Mesothelial cell of epicardium (in vitro differentiated cells): ENCODE data around the gene EXOC3L4. TPM values are rescaled to one million over a fixed set of nuclear protein-coding genes. Genes with fewer than 3 reads are reported as not detected.
"Not testable (repeated sequence)": the region's sequence is repeated elsewhere in the genome, so short reads cannot be mapped to it uniquely, and the experiment has no call there.

Experiments used
- DNase-seq, 2 experiments: peaks; one replicate each; pipeline ENCODE4 v3.0.0; 2021; ENCODE audit warnings: low spot score in 2 of 2; ENCODE audit not compliant: unreplicated experiment in 2 of 2
- H3K27ac Mint-ChIP-seq: 2 replicates; pipeline ENCODE4 v1.8.0; 2021; ENCODE audit warnings: mixed read lengths
- H3K27me3 Mint-ChIP-seq: 2 replicates; pipeline ENCODE4 v1.8.0; 2021; ENCODE audit warnings: low read depth, mixed read lengths
- H3K36me3 Mint-ChIP-seq: 2 replicates; pipeline ENCODE4 v1.8.0; 2021; ENCODE audit warnings: mixed read lengths
- H3K4me1 Mint-ChIP-seq: 2 replicates; pipeline ENCODE4 v1.8.0; 2021; ENCODE audit warnings: mixed read lengths
- H3K4me3 Mint-ChIP-seq: 2 replicates; pipeline ENCODE4 v1.8.0; 2021; ENCODE audit warnings: mild to moderate bottlenecking, moderate library complexity, mixed read lengths
- H3K9me3 Mint-ChIP-seq: 2 replicates; pipeline ENCODE4 v1.8.0; 2021; ENCODE audit warnings: mixed read lengths
- total RNA-seq: library from RNA; stranded (reverse); gene quantifications from 3 replicates; pipeline ENCODE4 v1.2.1, GENCODE V29; 2021
- TF ChIP-seq, protein P1 (sequence below): fragments of 200-600 bp; sonication (generic); IDR thresholded peaks from one replicate; pipeline ENCODE4 v1.5.0; 2021; ENCODE audit warnings: antibody characterized with exemption; ENCODE audit not compliant: unreplicated experiment

Gene EXOC3L4
- total RNA-seq, 1 donor from 2014 or later, result not detected

- TF ChIP-seq, protein P1, sequence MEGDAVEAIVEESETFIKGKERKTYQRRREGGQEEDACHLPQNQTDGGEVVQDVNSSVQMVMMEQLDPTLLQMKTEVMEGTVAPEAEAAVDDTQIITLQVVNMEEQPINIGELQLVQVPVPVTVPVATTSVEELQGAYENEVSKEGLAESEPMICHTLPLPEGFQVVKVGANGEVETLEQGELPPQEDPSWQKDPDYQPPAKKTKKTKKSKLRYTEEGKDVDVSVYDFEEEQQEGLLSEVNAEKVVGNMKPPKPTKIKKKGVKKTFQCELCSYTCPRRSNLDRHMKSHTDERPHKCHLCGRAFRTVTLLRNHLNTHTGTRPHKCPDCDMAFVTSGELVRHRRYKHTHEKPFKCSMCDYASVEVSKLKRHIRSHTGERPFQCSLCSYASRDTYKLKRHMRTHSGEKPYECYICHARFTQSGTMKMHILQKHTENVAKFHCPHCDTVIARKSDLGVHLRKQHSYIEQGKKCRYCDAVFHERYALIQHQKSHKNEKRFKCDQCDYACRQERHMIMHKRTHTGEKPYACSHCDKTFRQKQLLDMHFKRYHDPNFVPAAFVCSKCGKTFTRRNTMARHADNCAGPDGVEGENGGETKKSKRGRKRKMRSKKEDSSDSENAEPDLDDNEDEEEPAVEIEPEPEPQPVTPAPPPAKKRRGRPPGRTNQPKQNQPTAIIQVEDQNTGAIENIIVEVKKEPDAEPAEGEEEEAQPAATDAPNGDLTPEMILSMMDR, result no peak
- no peak overlapping the region for H3K27ac Mint-ChIP-seq
- no peak overlapping the region for H3K4me3 Mint-ChIP-seq
- H3K27me3 Mint-ChIP-seq, result peaks cover 3% of the 10 kb centered on the region
- H3K9me3 Mint-ChIP-seq, result no peaks in the 10 kb centered on the region
- DNase-seq, result no peak
- H3K4me1 Mint-ChIP-seq, result peaks cover 6% of the 10 kb centered on the region
- H3K36me3 Mint-ChIP-seq, result no peaks in the 10 kb centered on the region
Observed at GRCh38 chr14:103115845-103116572, 21.5 kb downstream of the EXOC3L4 start.

GRCh38 chr14:103116636-103117035 lies 22.1 kb downstream of the EXOC3L4 start:
- no peak overlapping the region for H3K4me3 Mint-ChIP-seq
- H3K36me3 Mint-ChIP-seq, result no peaks in the 10 kb centered on the region
- no peak overlapping the region for H3K27ac Mint-ChIP-seq
- DNase-seq, result no peak
- peaks cover 3% of the 10 kb centered on the region for H3K27me3 Mint-ChIP-seq
- peaks cover 5% of the 10 kb centered on the region for H3K4me1 Mint-ChIP-seq
- no peaks in the 10 kb centered on the region for H3K9me3 Mint-ChIP-seq
- TF ChIP-seq, protein P1, result no peak

DNA sequence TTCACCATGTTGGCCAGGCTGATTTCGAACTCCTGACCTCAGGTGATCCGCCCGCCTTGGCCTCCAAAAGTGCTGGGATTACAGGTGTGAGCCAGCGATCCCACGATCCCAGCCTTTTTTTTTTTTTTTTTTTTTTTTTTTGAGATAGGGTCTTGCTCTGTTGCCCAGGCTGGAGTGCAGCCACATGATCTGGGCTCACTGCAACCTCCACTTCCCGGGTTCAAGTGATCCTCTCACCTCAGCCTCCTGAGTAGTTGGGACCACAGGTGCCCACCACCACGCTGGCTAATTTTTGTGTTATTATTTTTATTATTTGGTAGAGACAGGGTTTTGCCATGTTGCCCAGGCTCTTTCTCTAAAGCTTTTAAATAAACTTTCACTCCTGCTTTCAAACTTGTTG lies 23.0 kb downstream of the EXOC3L4 start:
- H3K27ac Mint-ChIP-seq, H3K27me3 Mint-ChIP-seq, DNase-seq, H3K4me1 Mint-ChIP-seq, H3K4me3 Mint-ChIP-seq, H3K9me3 Mint-ChIP-seq, H3K36me3 Mint-ChIP-seq: not testable (repeated sequence)

DNA sequence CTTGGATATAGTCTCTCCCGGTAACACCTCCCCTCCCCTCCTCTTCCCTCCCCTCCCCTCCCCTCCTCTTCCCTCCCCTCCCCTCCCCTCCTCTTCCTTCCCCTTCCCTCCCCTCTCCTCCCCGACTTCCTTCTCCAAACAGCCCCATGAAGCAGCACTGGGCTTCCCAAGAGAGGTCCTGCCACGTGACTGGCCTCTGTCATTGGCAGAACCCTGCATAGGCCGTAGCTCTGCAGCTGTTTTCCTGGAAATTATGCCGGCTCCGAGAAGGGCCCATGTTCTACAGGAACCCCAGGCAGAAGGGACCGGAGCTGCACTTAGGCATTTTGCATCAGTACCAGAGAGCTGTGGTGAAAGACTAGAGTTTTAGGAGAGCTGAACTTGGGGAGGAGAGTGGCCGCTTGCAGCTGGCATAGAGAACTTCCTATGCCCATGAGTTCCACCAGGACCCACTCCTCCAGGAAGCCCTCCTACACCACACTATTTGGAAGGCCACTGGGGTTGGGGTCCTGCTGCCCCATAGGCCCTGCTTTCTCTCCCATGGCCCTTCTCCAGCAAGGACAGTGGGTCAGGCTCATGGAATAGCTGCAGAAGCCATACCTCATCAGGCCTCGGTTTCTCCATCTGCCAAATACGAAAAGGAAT lies 23.6 kb downstream of the EXOC3L4 start:
- TF ChIP-seq, protein P1, result no peak
- H3K4me1 Mint-ChIP-seq, result peaks cover 10% of the 10 kb centered on the region
- no peaks in the 10 kb centered on the region for H3K9me3 Mint-ChIP-seq
- H3K4me3 Mint-ChIP-seq, result no peak overlapping the region
- no peaks in the 10 kb centered on the region for H3K36me3 Mint-ChIP-seq
- no peak for DNase-seq
- no peak overlapping the region for H3K27ac Mint-ChIP-seq
- H3K27me3 Mint-ChIP-seq, result peaks cover 3% of the 10 kb centered on the region

- H3K9me3 Mint-ChIP-seq, result no peaks in the 10 kb centered on the region
- TF ChIP-seq, protein P1, result no peak
- peaks cover 3% of the 10 kb centered on the region for H3K27me3 Mint-ChIP-seq
- H3K27ac Mint-ChIP-seq, result no peak overlapping the region
- DNase-seq, result no peak
- H3K4me3 Mint-ChIP-seq, result no peak overlapping the region
- H3K4me1 Mint-ChIP-seq, result peaks cover 10% of the 10 kb centered on the region
- H3K36me3 Mint-ChIP-seq, result no peaks in the 10 kb centered on the region
Observed at GRCh38 chr14:103118663-103119404, 24.3 kb downstream of the EXOC3L4 start.

GRCh38 chr14:103119527-103119926 lies 25.0 kb downstream of the EXOC3L4 start:
- not testable (repeated sequence) for H3K36me3 Mint-ChIP-seq, H3K27ac Mint-ChIP-seq, DNase-seq

More at GRCh38 chr14:103119527-103119926, 25.0 kb downstream of the EXOC3L4 start:
- peaks cover 15% of the 10 kb centered on the region for H3K4me1 Mint-ChIP-seq
- not testable (repeated sequence) for H3K27me3 Mint-ChIP-seq, H3K4me3 Mint-ChIP-seq, H3K9me3 Mint-ChIP-seq
